HCT116 (cell line): ENCODE data around the gene MED25. TPM values are rescaled to one million over a fixed set of nuclear protein-coding genes. Genes with fewer than 3 reads are reported as not detected.

Experiments
- ATAC-seq: fragments of 200-7000 bp; cut with Tn5 transposase; 2 replicates; pipeline ENCODE4 v1.9.1; 2020; ENCODE audit warnings: mild to moderate bottlenecking, moderate library complexity
- BruUV-seq: library from RNA; stranded (reverse); fragments of 400-500 nt; replicated peaks from 2 replicates; lab custom pipeline; 2021; lab: Mats Ljungman, UMichigan
- CTCF ChIA-PET: fragments of 300-600 bp; sonication (Branson Sonifier 250); formaldehyde crosslinking; loops from one replicate; lab custom pipeline; 2021; ENCODE audit warnings: antibody characterized with exemption; lab: Charles Lee
- POLR2A ChIA-PET: fragments of 300-600, 350-600 bp; sonication (Branson Sonifier 250); formaldehyde crosslinking; loops from one replicate; lab custom pipeline; 2021; ENCODE audit warnings: antibody characterized with exemption; lab: Charles Lee
- RAD21 ChIA-PET, 2 experiments: fragments of 300-600 bp; sonication (Branson Sonifier 250); formaldehyde crosslinking; loops; one replicate each; lab custom pipeline; 2023; ENCODE audit warnings: low total read pairs in 2 of 2; ENCODE audit not compliant: uncharacterized antibody in 2 of 2, unreplicated experiment in 2 of 2, low non-redundant PET in 1 of 2; lab: Charles Lee
- DNase-seq: peaks from one replicate; pipeline ENCODE4 v3.0.0-alpha.2; 2010; ENCODE audit warnings: low read depth, low spot score
- H2AFZ ChIP-seq: fragments of 200-600 bp; shearing (Covaris generic), sonication (generic); 2 replicates; pipeline ENCODE4 v1.6.1; 2017; ENCODE audit warnings: low read depth, mixed run types, mixed read lengths, antibody characterized with exemption, low read length; ENCODE audit not compliant: poor library complexity, severe bottlenecking
- H3K27ac ChIP-seq: 2 replicates; pipeline ENCODE4 v1.5.1; 2012; ENCODE audit warnings: low read depth, low read length
- H3K27me3 ChIP-seq: fragments of 200-600 bp; sonication (generic); 2 replicates; pipeline ENCODE4 v1.6.1; 2016; ENCODE audit warnings: mixed run types, low read length, mixed read lengths; ENCODE audit not compliant: insufficient read depth
- H3K36me3 ChIP-seq, 2 experiments: fragments of 200-500 bp in 1 of 2; fragments of 200-600 bp in 1 of 2; sonication (Bioruptor generic) in 1 of 2; sonication (generic) in 1 of 2; 2 replicates each; pipeline versions ENCODE4 v1.5.1 to v1.6.1; 2014 to 2016; ENCODE audit warnings: low read length in 2 of 2, inconsistent platforms in 1 of 2, mixed read lengths in 1 of 2, mixed run types in 1 of 2; ENCODE audit not compliant: insufficient read depth in 2 of 2, control insufficient read depth in 1 of 2
- H3K4me1 ChIP-seq, 2 experiments: fragments of 200-600 bp in 1 of 2; sonication (generic) in 1 of 2; 2 replicates each; pipeline versions ENCODE4 v1.5.1 to v1.6.1; 2012 to 2017; ENCODE audit warnings: low read length in 2 of 2, inconsistent platforms in 1 of 2, mild to moderate bottlenecking in 1 of 2, mixed read lengths in 1 of 2, mixed run types in 1 of 2, moderate library complexity in 1 of 2; ENCODE audit not compliant: insufficient read depth in 2 of 2, control insufficient read depth in 1 of 2
- H3K4me2 ChIP-seq: fragments of 200-600 bp; sonication (generic); 2 replicates; pipeline ENCODE4 v1.6.1; 2017; ENCODE audit warnings: mixed run types, low read length, mixed read lengths
- H3K4me3 ChIP-seq, 2 experiments: fragments of 200-600 bp in 1 of 2; sonication (generic) in 1 of 2; replicated peaks in 1 of 2; 2 replicates each; pipeline ENCODE4 v1.5.1; 2011 to 2016; ENCODE audit warnings: low read length in 2 of 2, control low read depth in 1 of 2, low read depth in 1 of 2, mild to moderate bottlenecking in 1 of 2, mixed read lengths in 1 of 2, mixed run types in 1 of 2
- H3K79me2 ChIP-seq: fragments of 200-600 bp; sonication (generic); 2 replicates; pipeline ENCODE4 v1.6.1; 2017; ENCODE audit warnings: mild to moderate bottlenecking, mixed run types, low read length, moderate library complexity, mixed read lengths; ENCODE audit not compliant: insufficient read depth
- H3K9ac ChIP-seq: fragments of 200-600 bp; sonication (generic); 2 replicates; pipeline ENCODE4 v1.6.1; 2016; ENCODE audit warnings: low read length, mixed read lengths
- H3K9me2 ChIP-seq: fragments of 200-600 bp; sonication (generic), shearing (Covaris generic); 2 replicates; pipeline ENCODE4 v1.6.1; 2017; ENCODE audit warnings: mixed run types, mild to moderate bottlenecking, moderate library complexity; ENCODE audit not compliant: insufficient read depth
- H3K9me3 ChIP-seq, 2 experiments: fragments of 200-500 bp in 1 of 2; fragments of 200-600 bp in 1 of 2; sonication (Bioruptor generic) in 1 of 2; sonication (generic) in 1 of 2; 2 replicates each; pipeline ENCODE4 v1.6.1; 2014 to 2017; ENCODE audit warnings: low read length in 2 of 2, mixed read lengths in 2 of 2, inconsistent platforms in 1 of 2, low read depth in 1 of 2, mild to moderate bottlenecking in 1 of 2, mixed run types in 1 of 2, moderate library complexity in 1 of 2; ENCODE audit not compliant: control insufficient read depth in 1 of 2, insufficient read depth in 1 of 2
- H4K20me1 ChIP-seq: fragments of 200-600 bp; sonication (generic), shearing (Covaris generic); 2 replicates; pipeline ENCODE4 v1.6.1; 2017; ENCODE audit warnings: mixed run types, mild to moderate bottlenecking, moderate library complexity; ENCODE audit not compliant: insufficient read depth
- ATF3 ChIP-seq: IDR thresholded peaks from 2 replicates; pipeline ENCODE4 v1.6.1; 2012
- CBX3 ChIP-seq: IDR thresholded peaks from 2 replicates; pipeline ENCODE4 v1.6.1; 2012; ENCODE audit warnings: low read depth
- CEBPB ChIP-seq: IDR thresholded peaks from 2 replicates; pipeline ENCODE4 v1.6.1; 2012; ENCODE audit warnings: low read depth
- ELF1 ChIP-seq: IDR thresholded peaks from 2 replicates; pipeline ENCODE4 v1.6.1; 2012; ENCODE audit warnings: low read depth, borderline replicate concordance
- EZH2 ChIP-seq: fragments of 200-600 bp; sonication (generic); IDR thresholded peaks from 2 replicates; pipeline ENCODE4 v1.6.1; 2017; ENCODE audit warnings: antibody characterized with exemption, mixed run types
- EZH2phosphoT487 ChIP-seq: fragments of 200-600 bp; IDR thresholded peaks from 2 replicates; pipeline ENCODE4 v1.6.1; 2018; ENCODE audit warnings: antibody characterized with exemption, borderline replicate concordance
- FOSL1 ChIP-seq: IDR thresholded peaks from 2 replicates; pipeline ENCODE4 v1.6.1; 2012; ENCODE audit warnings: low read depth
- JUND ChIP-seq: IDR thresholded peaks from 2 replicates; pipeline ENCODE4 v1.6.1; 2012
- MAX ChIP-seq: IDR thresholded peaks from 2 replicates; pipeline ENCODE4 v1.6.1; 2012
- POLR2A ChIP-seq: IDR thresholded peaks from 2 replicates; pipeline ENCODE4 v1.7.0; 2011; ENCODE audit warnings: borderline replicate concordance; ENCODE audit not compliant: insufficient read depth, insufficient read length; ENCODE audit errors: extremely low read depth
- RAD21 ChIP-seq: IDR thresholded peaks from 2 replicates; pipeline ENCODE4 v1.6.1; 2012; ENCODE audit warnings: low read depth, mild to moderate bottlenecking
- REST ChIP-seq: IDR thresholded peaks from 2 replicates; pipeline ENCODE4 v1.6.1; 2012; ENCODE audit warnings: low read depth
- SIN3A ChIP-seq: IDR thresholded peaks from 2 replicates; pipeline ENCODE4 v1.6.1; 2012; ENCODE audit warnings: low read depth
- TCF7L2 ChIP-seq: IDR thresholded peaks from 2 replicates; pipeline ENCODE4 v1.7.0; 2011; ENCODE audit warnings: borderline replicate concordance, inconsistent platforms; ENCODE audit not compliant: insufficient read depth, insufficient read length; ENCODE audit errors: extremely low read depth
- YY1 ChIP-seq: IDR thresholded peaks from 2 replicates; pipeline ENCODE4 v1.6.1; 2011; ENCODE audit warnings: low read length, low read depth, moderate library complexity, mild to moderate bottlenecking; ENCODE audit not compliant: insufficient replicate concordance; ENCODE audit errors: extremely low read depth
- ZFX ChIP-seq: fragments of 450-650 bp; IDR thresholded peaks from 2 replicates; pipeline ENCODE4 v1.6.1; 2017
- intact Hi-C: fragments of 100-400 bp; cut with micrococcal nuclease; formaldehyde crosslinking; loops from 2 replicates; pipeline ENCODE4 v1.10.0; 2022
- total RNA-seq: library from RNA; stranded (reverse); gene quantifications from one replicate; pipeline ENCODE4 v1.2.1, GENCODE V29; 2021; ENCODE audit not compliant: unreplicated experiment

The MED25 gene
- total RNA-seq, 1 experiment from 2014 or later, result 77.7 TPM

- no peak overlapping the region for H3K4me2 ChIP-seq
- TF ChIP-seq FOSL1, result no peak
- no peak for TF ChIP-seq MAX
- TF ChIP-seq ZFX, result no peak
- TF ChIP-seq EZH2phosphoT487, result no peak
- no peak for TF ChIP-seq ATF3
- no peak for TF ChIP-seq RAD21
- TF ChIP-seq TCF7L2, result no peak
- no peak for TF ChIP-seq YY1
- no peak for TF ChIP-seq CEBPB
- no peak for TF ChIP-seq REST
- TF ChIP-seq CBX3, result no peak
- TF ChIP-seq EZH2, result no peak
- no peak for TF ChIP-seq ELF1
- no peak for TF ChIP-seq JUND
- no peak for TF ChIP-seq SIN3A
- TF ChIP-seq POLR2A, result no peak
- ChIA-PET POLR2A (no interaction called here), RAD21 (no interaction called here), CTCF (no interaction called here)
- H2AFZ ChIP-seq, result no peak overlapping the region
- no peak overlapping the region for H3K4me3 ChIP-seq
- no peaks in the 10 kb centered on the region for H4K20me1 ChIP-seq
- no peaks in the 10 kb centered on the region for H3K4me1 ChIP-seq
- H3K9me2 ChIP-seq, result no peaks in the 10 kb centered on the region
- H3K27ac ChIP-seq, result no peak overlapping the region
- intact Hi-C loops, result no loop called here
- ATAC-seq, result no peak
- BruUV-seq, result no TSS peak
- H3K36me3 ChIP-seq, result peaks cover 15 to 32% of the 10 kb centered on the region in 2 experiments; a peak in 3 of 4 replicates
- H3K79me2 ChIP-seq, result peaks cover 20% of the 10 kb centered on the region
- H3K9me3 ChIP-seq, result no peaks in the 10 kb centered on the region
- H3K27me3 ChIP-seq, result no peaks in the 10 kb centered on the region
- no peak for DNase-seq
- no peak overlapping the region for H3K9ac ChIP-seq
These were observed 12.7 kb downstream of the MED25 start for GRCh38 chr19:49830766-49831165.
